Esophagus (tissue), 2 donors: ENCODE results near the gene DCD. TPM values are rescaled to one million over a fixed set of nuclear protein-coding genes. Genes with fewer than 3 reads are reported as not detected.
"Not testable (repeated sequence)": the region's sequence is repeated elsewhere in the genome, so short reads cannot be mapped to it uniquely, and the experiment has no call there.

Experiments used
- H3K27ac ChIP-seq, 2 donors: one replicate each; pipeline ENCODE4 v1.5.1; 2013; ENCODE audit warnings: low read depth in 2 of 2, mild to moderate bottlenecking in 2 of 2, inconsistent platforms in 1 of 2, low read length in 1 of 2, moderate library complexity in 1 of 2
- H3K27me3 ChIP-seq, 2 donors: one replicate each; pipeline ENCODE4 v1.6.1; 2013; ENCODE audit warnings: low read length in 2 of 2, control low read depth in 1 of 2, mild to moderate bottlenecking in 1 of 2; ENCODE audit not compliant: insufficient read depth in 2 of 2, control insufficient read depth in 1 of 2
- H3K36me3 ChIP-seq, 2 donors: one replicate each; pipeline ENCODE4 v1.6.1; 2013; ENCODE audit warnings: low read length in 1 of 2; ENCODE audit not compliant: control insufficient read depth in 2 of 2, insufficient read depth in 2 of 2
- H3K4me1 ChIP-seq, 2 donors: one replicate each; pipeline ENCODE4 v1.6.1; 2013; ENCODE audit warnings: low read length in 1 of 2; ENCODE audit not compliant: control insufficient read depth in 2 of 2, insufficient read depth in 2 of 2
- H3K4me3 ChIP-seq, 2 donors: one replicate each; pipeline ENCODE4 v1.5.1; 2013; ENCODE audit warnings: low read length in 2 of 2, mild to moderate bottlenecking in 2 of 2, low read depth in 1 of 2, moderate library complexity in 1 of 2
- H3K9me3 ChIP-seq, 2 donors: one replicate each; pipeline ENCODE4 v1.6.1; 2013; ENCODE audit warnings: mild to moderate bottlenecking in 2 of 2, low read depth in 1 of 2, low read length in 1 of 2, moderate library complexity in 1 of 2; ENCODE audit not compliant: control insufficient read depth in 2 of 2, insufficient read depth in 1 of 2
- WGBS, 2 donors: extraction: QIAGEN DNeasy Blood & Tissue Kit; methylation state at CpG; one replicate each; pipeline ENCODE4 v1.1.7; 2013; 5-methylcytosine and 5-hydroxymethylcytosine counted together
- polyA plus RNA-seq, 2 donors: library from polyadenylated mRNA; stranded (reverse); fragments of 200-250 nt; gene quantifications; one replicate each; pipeline ENCODE4 v1.2.3, GENCODE V29; 2013
- donor health status: healthy with polysubstance abuse.
- donor health status: Bipolar disorder and iron deficiency.

The DCD gene
- polyA plus RNA-seq, 2 donors, result not detected

DNA sequence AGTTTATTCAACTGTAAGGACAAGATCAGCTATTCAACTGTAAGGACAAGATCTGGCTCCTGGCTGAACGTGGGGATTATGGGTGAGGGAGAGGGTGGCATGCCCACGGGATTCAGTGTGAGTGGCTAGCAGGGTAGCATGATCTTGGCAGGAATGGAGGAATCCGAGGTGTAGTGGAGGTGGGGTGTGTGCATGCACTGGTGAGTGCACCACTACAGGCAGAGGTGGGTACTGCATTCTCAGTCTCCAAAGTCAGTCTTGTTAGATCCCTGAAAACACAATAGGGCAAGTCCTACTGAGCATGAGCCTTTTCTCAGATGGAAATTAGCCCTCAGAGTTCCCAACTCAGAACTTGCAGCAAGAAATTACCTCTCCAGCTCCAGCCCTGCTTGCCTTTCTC lies 32.2 kb upstream of the DCD start:
- H3K9me3 ChIP-seq, result no peaks in the 10 kb centered on the region
- H3K4me3 ChIP-seq, result no peak overlapping the region
- H3K4me1 ChIP-seq, result no peaks in the 10 kb centered on the region
- WGBS, 2 donors, result 38 to 45% methylated on average over 3 of the region's 3 CpGs
- no peak overlapping the region for H3K27ac ChIP-seq
- H3K36me3 ChIP-seq, result no peaks in the 10 kb centered on the region
- no peaks in the 10 kb centered on the region for H3K27me3 ChIP-seq

DNA sequence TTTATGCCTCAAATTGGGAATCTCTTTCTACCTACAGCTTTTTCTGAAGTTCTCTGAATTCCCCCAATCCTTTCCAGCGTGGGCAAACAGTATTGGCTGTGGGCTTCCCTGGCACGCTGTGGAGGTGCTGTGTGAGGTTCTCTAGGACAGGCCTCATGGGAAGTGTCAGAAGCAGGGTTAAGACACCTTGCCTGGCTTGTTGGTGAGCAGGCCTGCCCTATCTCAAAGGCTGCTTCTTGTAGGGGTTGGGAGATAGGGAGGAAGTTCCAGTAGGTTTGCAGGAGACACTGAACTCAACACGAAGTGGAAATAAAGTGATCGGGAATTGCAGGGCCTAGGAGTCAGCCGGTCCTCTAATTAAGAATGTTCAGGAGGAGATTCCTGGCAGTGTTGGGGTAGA lies 30.0 kb upstream of the DCD start:
- Histone ChIP-seq H3K27me3 (no peaks in the 10 kb centered on the region), H3K27ac (no peak overlapping the region), H3K9me3 (no peaks in the 10 kb centered on the region), H3K36me3 (no peaks in the 10 kb centered on the region), H3K4me3 (no peak overlapping the region), H3K4me1 (no peaks in the 10 kb centered on the region)
- 77 to 78% methylated on average over 5 of the region's 5 CpGs for WGBS, 2 donors

DNA sequence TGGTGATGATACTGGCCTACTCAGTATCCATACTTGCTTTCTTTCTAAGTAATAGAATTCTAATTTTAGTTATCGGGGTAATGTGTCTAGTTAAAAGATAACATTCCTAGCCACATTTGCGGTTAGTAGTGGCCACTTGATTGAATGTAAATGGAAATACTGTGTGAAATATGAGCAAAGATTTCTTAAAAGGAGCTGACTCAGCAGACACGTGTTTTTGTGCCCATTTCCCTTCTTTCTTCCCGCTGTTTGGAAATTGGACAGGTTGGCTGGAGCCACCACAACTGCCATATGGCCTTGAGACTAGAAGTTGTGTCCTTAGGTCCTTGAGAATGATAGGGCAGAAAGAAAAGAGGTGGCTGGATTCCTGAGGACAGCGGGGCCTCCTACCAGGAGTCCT lies 19.8 kb upstream of the DCD start:
- WGBS, 2 donors, result 84 to 89% methylated on average over 5 of the region's 5 CpGs
- Histone ChIP-seq H3K36me3 (no peaks in the 10 kb centered on the region), H3K27ac (no peak overlapping the region), H3K4me3 (no peak overlapping the region), H3K4me1 (no peaks in the 10 kb centered on the region), H3K27me3 (no peaks in the 10 kb centered on the region), H3K9me3 (no peaks in the 10 kb centered on the region)

- WGBS, 2 donors, result 68 to 71% methylated on average over 3 of the region's 3 CpGs
Observed at GRCh38 chr12:54666008-54666407, 17.8 kb upstream of the DCD start.

DNA sequence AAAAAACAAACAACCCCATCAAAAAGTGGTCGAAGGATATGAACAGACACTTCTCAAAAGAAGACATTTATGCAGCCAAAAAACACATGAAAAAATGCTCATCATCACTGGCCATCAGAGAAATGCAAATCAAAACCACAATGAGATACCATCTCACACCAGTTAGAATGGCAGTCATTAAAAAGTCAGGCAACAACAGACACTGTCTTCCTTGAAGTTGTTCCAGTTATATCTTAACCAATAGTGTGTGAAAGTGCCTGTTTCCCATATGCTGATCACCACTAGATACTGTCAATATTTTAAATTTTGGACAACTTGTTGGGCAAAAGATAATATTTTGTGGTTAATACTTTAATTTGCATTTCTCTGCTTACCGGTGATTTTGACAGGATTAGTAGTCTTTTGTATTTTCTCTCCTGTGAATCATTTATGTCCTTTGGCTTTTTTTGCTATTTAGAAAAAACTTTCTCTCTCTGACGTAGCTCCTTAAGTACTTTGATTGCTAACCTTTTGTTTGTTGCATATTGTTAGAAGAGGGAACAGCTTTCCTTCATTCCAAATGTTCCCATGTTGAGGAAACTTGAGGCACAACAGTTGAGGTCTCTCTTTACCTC lies 17.0 kb upstream of the DCD start:
- H3K4me3 ChIP-seq, H3K27me3 ChIP-seq: not testable (repeated sequence)
- 49 to 65% methylated on average over 3 of the region's 3 CpGs for WGBS, 2 donors

More at GRCh38 chr12:54666008-54666407, 17.8 kb upstream of the DCD start:
- Histone ChIP-seq H3K9me3 (no peaks in the 10 kb centered on the region), H3K4me1 (no peaks in the 10 kb centered on the region), H3K36me3 (no peaks in the 10 kb centered on the region), H3K27ac (no peak overlapping the region), H3K4me3 (no peak overlapping the region), H3K27me3 (no peaks in the 10 kb centered on the region)

DNA sequence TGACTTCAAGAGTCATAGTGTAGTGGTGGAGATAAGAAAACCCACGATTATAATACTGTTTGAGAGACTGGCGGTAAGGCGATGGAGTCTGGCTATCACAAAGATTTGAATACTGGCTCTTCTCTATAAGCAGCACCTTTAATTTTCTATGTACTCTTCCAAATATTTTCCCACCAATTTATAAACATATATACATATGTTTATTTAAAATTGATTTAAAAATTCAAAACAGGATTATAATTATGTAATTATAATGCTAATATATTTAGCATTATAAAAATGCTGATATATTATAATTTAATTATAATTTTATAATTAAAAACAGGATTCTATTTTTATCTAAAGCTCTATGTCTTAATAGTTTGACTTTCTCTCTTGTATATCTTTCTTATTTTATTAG lies 15.4 kb upstream of the DCD start:
- Histone ChIP-seq H3K27me3 (no peaks in the 10 kb centered on the region), H3K27ac (no peak overlapping the region), H3K4me1 (no peaks in the 10 kb centered on the region), H3K36me3 (no peaks in the 10 kb centered on the region), H3K4me3 (no peak overlapping the region), H3K9me3 (peaks cover 0 to 4% of the 10 kb centered on the region in 2 donors)
- 78 to 79% methylated on average over 3 of the region's 3 CpGs for WGBS, 2 donors

More for the DNA sequence above, 17.0 kb upstream of the DCD start:
- not testable (repeated sequence) for H3K9me3 ChIP-seq, H3K4me1 ChIP-seq, H3K36me3 ChIP-seq, H3K27ac ChIP-seq

- H3K9me3 ChIP-seq, result peaks cover 0 to 6% of the 10 kb centered on the region in 2 donors
- H3K4me3 ChIP-seq, result no peak overlapping the region
- H3K36me3 ChIP-seq, result no peaks in the 10 kb centered on the region
- no peaks in the 10 kb centered on the region for H3K27me3 ChIP-seq
- no peaks in the 10 kb centered on the region for H3K4me1 ChIP-seq
- WGBS, 2 donors, result 52 to 53% methylated on average over 3 of the region's 3 CpGs
- no peak overlapping the region for H3K27ac ChIP-seq
Observed at GRCh38 chr12:54662026-54662425, 13.9 kb upstream of the DCD start.

DNA sequence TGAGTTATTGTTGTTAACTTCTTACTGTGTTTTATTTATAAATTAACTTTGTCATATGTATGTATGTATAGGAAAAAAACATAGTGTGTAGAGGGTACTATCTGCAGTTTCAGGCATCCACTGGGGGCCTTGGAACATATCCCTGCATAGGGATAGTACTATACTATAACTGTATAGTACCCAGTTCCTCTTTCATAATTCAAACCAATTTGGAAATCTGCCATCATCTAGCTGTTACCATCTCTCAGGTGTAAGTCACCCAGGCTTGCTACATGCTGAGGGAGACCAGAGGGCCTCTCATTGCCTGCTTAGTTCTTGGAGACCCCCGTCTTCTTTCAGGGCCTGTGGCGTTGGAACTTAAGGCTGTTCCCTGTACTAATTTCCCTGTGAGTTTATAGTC lies 12.9 kb upstream of the DCD start:
- Histone ChIP-seq H3K4me3 (no peak overlapping the region), H3K27ac (no peak overlapping the region), H3K4me1 (no peaks in the 10 kb centered on the region), H3K9me3 (peaks cover 0 to 6% of the 10 kb centered on the region in 2 donors), H3K27me3 (no peaks in the 10 kb centered on the region), H3K36me3 (no peaks in the 10 kb centered on the region)
- WGBS, 2 donors, result 70 to 82% methylated on average over 2 of the region's 2 CpGs

- no peak overlapping the region for H3K27ac ChIP-seq
Observed at GRCh38 chr12:54660320-54660962, 12.3 kb upstream of the DCD start.

More at GRCh38 chr12:54660320-54660962, 12.3 kb upstream of the DCD start:
- WGBS, 2 donors, result 84 to 86% methylated on average over 10 of the region's 10 CpGs
- Histone ChIP-seq H3K4me1 (no peaks in the 10 kb centered on the region), H3K4me3 (no peak overlapping the region), H3K9me3 (peaks cover 0 to 6% of the 10 kb centered on the region in 2 donors), H3K36me3 (no peaks in the 10 kb centered on the region), H3K27me3 (no peaks in the 10 kb centered on the region)
